GM12878 (cell line): ENCODE measurements around the gene MUC5AC. TPM values are rescaled to one million over a fixed set of nuclear protein-coding genes. Genes with fewer than 3 reads are reported as not detected.

ENCODE experiments used
- ATAC-seq: fragments of 200-7000 bp; cut with Tn5 transposase; 3 replicates; pipeline ENCODE4 v1.9.1; 2020; ENCODE audit warnings: mild to moderate bottlenecking, moderate library complexity
- BruUV-seq: library from RNA; stranded (reverse); fragments of 400-500 nt; replicated peaks from 2 replicates; lab custom pipeline; 2021; lab: Mats Ljungman, UMichigan
- CTCF ChIA-PET: fragments of 300-600 bp; sonication (Branson Sonifier 250); formaldehyde crosslinking; extraction: SDS; loops from one replicate; lab custom pipeline; 2021; ENCODE audit warnings: inconsistent platforms; lab: Yijun Ruan, JAX
- POLR2A ChIA-PET: fragments of 350-600 bp; formaldehyde crosslinking; extraction: SDS; loops from one replicate; lab custom pipeline; 2021; ENCODE audit warnings: inconsistent platforms; lab: Charles Lee
- RAD21 ChIA-PET: fragments of 300-600 bp; sonication (Branson Sonifier 250); formaldehyde crosslinking; loops from one replicate; lab custom pipeline; 2023; ENCODE audit warnings: antibody characterized with exemption; ENCODE audit not compliant: unreplicated experiment; lab: Charles Lee
- SMC1A ChIA-PET: fragments of 300-600 bp; sonication (Branson Sonifier 250); formaldehyde crosslinking; loops from one replicate; lab custom pipeline; 2023; ENCODE audit not compliant: unreplicated experiment, uncharacterized antibody; lab: Charles Lee
- DNase-seq: peaks from one replicate; pipeline ENCODE4 v3.0.0-alpha.2; 2011; ENCODE audit warnings: low read depth, low spot score
- FAIRE-seq: peaks from 3 replicates; lab custom pipeline; 2011; peaks lifted over from hg19 to GRCh38; lab: Jason Lieb, UNC
- H2AFZ ChIP-seq: 2 replicates; pipeline ENCODE4 v1.6.0; 2011; ENCODE audit warnings: low read depth, low read length, control low read depth; ENCODE audit not compliant: control insufficient read depth
- H3K27ac ChIP-seq: 2 replicates; pipeline ENCODE4 v1.5.1; 2011; ENCODE audit warnings: control low read depth; ENCODE audit not compliant: control insufficient read depth, insufficient read depth
- H3K27me3 ChIP-seq, 2 experiments: replicated peaks in 1 of 2; 2 replicates each; pipeline versions ENCODE4 v1.6.0 to v1.6.1; 2011; ENCODE audit warnings: low read length in 1 of 2; ENCODE audit not compliant: control insufficient read depth in 2 of 2, insufficient read depth in 2 of 2
- H3K36me3 ChIP-seq, 2 experiments: 2 replicates each; pipeline ENCODE4 v1.5.1; 2011; ENCODE audit warnings: low read length in 1 of 2; ENCODE audit not compliant: control insufficient read depth in 2 of 2, insufficient read depth in 2 of 2
- H3K4me1 ChIP-seq: 2 replicates; pipeline ENCODE4 v1.6.1; 2011; ENCODE audit warnings: mild to moderate bottlenecking, low read length, moderate library complexity, mixed read lengths; ENCODE audit not compliant: control insufficient read depth, insufficient read depth
- H3K4me2 ChIP-seq: 2 replicates; pipeline ENCODE4 v1.6.0; 2011; ENCODE audit warnings: control low read depth; ENCODE audit not compliant: control insufficient read depth, insufficient read depth
- H3K4me3 ChIP-seq: fragments of 200-600 bp; sonication (generic); 2 replicates; pipeline ENCODE4 v1.5.1; 2016
- H3K79me2 ChIP-seq: 2 replicates; pipeline ENCODE4 v1.6.0; 2011; ENCODE audit warnings: low read length; ENCODE audit not compliant: control insufficient read depth, insufficient read depth
- H3K9ac ChIP-seq: 2 replicates; pipeline ENCODE4 v1.8.0; 2011; ENCODE audit warnings: low read length, control low read depth, mixed read lengths; ENCODE audit not compliant: control insufficient read depth, insufficient read depth
- H3K9me3 ChIP-seq: replicated peaks from 3 replicates; pipeline ENCODE4 v1.5.1; 2011; ENCODE audit warnings: mild to moderate bottlenecking, low read length; ENCODE audit not compliant: control insufficient read depth, insufficient read depth
- H4K20me1 ChIP-seq: 2 replicates; pipeline ENCODE4 v1.6.0; 2011; ENCODE audit not compliant: control insufficient read depth, insufficient read depth
- ASH2L ChIP-seq: fragments of 300-600, 200-600 bp; sonication (generic); IDR thresholded peaks from 2 replicates; pipeline ENCODE4 v1.6.1; 2017; ENCODE audit warnings: low read depth, mild to moderate bottlenecking, borderline replicate concordance
- BACH1 ChIP-seq: fragments of 450-650 bp; IDR thresholded peaks from 2 replicates; pipeline ENCODE4 v1.6.1; 2017; ENCODE audit warnings: mild to moderate bottlenecking, borderline replicate concordance
- CBX3 ChIP-seq: fragments of 200-600 bp; sonication (generic); IDR thresholded peaks from 2 replicates; pipeline ENCODE4 v1.6.1; 2016; ENCODE audit warnings: low read depth, borderline replicate concordance
- FOXK2 ChIP-seq: fragments of 450-650 bp; IDR thresholded peaks from 2 replicates; pipeline ENCODE4 v1.6.1; 2017; ENCODE audit warnings: mild to moderate bottlenecking, moderate library complexity
- MTA2 ChIP-seq: fragments of 450-650 bp; IDR thresholded peaks from 2 replicates; pipeline ENCODE4 v1.6.1; 2016; ENCODE audit warnings: low read depth, mild to moderate bottlenecking, moderate library complexity
- NR2C1 ChIP-seq: fragments of 450-650 bp; IDR thresholded peaks from 2 replicates; pipeline ENCODE4 v1.6.1; 2017; ENCODE audit warnings: antibody characterized with exemption, mild to moderate bottlenecking, moderate library complexity
- NRF1 ChIP-seq: conservative IDR thresholded peaks from 2 replicates; pipeline ENCODE4 v1.6.1; 2011; ENCODE audit warnings: mild to moderate bottlenecking, low read depth, low read length, improper control_type of control experiment
- PAX8 ChIP-seq: fragments of 450-650 bp; IDR thresholded peaks from 2 replicates; pipeline ENCODE4 v1.6.1; 2017; ENCODE audit warnings: mild to moderate bottlenecking, moderate library complexity
- POLR2AphosphoS5 ChIP-seq: IDR thresholded peaks from 2 replicates; pipeline ENCODE4 v1.6.1; 2011; ENCODE audit warnings: mild to moderate bottlenecking, low read length, inconsistent platforms
- RBBP5 ChIP-seq: fragments of 200-600 bp; sonication (generic); conservative IDR thresholded peaks from 2 replicates; pipeline ENCODE4 v1.6.1; 2016
- RFX5 ChIP-seq: IDR thresholded peaks from 2 replicates; pipeline ENCODE4 v1.6.1; 2011; ENCODE audit warnings: low read depth, low read length, improper control_type of control experiment
- SMC3 ChIP-seq: IDR thresholded peaks from 2 replicates; pipeline ENCODE4 v1.6.1; 2011; ENCODE audit warnings: low read length, improper control_type of control experiment, borderline replicate concordance
- SP1 ChIP-seq: IDR thresholded peaks from one replicate; pipeline ENCODE4 v1.6.1; 2011; ENCODE audit warnings: low read depth, low read length
- SUPT20H ChIP-seq: IDR thresholded peaks from 2 replicates; pipeline ENCODE4 v1.6.1; 2011; ENCODE audit warnings: low read depth, mild to moderate bottlenecking, low read length, moderate library complexity, borderline replicate concordance; ENCODE audit not compliant: control insufficient read depth
- ZSCAN29 ChIP-seq: fragments of 450-650 bp; IDR thresholded peaks from 2 replicates; pipeline ENCODE4 v1.6.1; 2017; ENCODE audit warnings: mild to moderate bottlenecking, moderate library complexity
- WGBS: methylation state at CpG from one replicate; pipeline ENCODE4 v1.1.6; 2016; ENCODE audit warnings: low lambda C conversion rate; ENCODE audit not compliant: insufficient replicate concordance, insufficient coverage; ENCODE audit errors: missing lambda C conversion rate; 5-methylcytosine and 5-hydroxymethylcytosine counted together
- in situ Hi-C: fragments of 300-500 bp; cut with MboI; formaldehyde crosslinking; loops from 9 replicates; pipeline ENCODE4 v1.14.3; 2018; ENCODE audit warnings: mixed read lengths
- intact Hi-C: fragments of 100-400 bp; cut with micrococcal nuclease; formaldehyde crosslinking; loops from one replicate; pipeline ENCODE4 v1.14.2; 2022; ENCODE audit not compliant: unreplicated experiment
- polyA plus RNA-seq, 11 experiments: library from polyadenylated mRNA; depleted of rRNA in 4 of 11; unstranded in 6 of 11; stranded (reverse) in 5 of 11; fragments of >200 nt; fragmentation: Nextera tagmentation in 4 of 11; fragmentation: Illumina TruSeq in 1 of 11; extraction: Ambion mirVana in 4 of 11; extraction: Trizol in 1 of 11; gene quantifications; 1 replicate in 1 of 11; 2 replicates in 10 of 11; pipeline versions ENCODE4 v1.2.1 to v1.2.3, GENCODE V29; 2011 to 2016; ENCODE audit warnings: inconsistent platforms in 2 of 11, missing spikeins in 2 of 11, low read depth in 1 of 11
- total RNA-seq, 4 experiments: library from RNA; depleted of rRNA in 3 of 4; stranded (reverse); fragments of >200 nt in 3 of 4; fragmentation: Illumina TruSeq in 1 of 4; extraction: Trizol in 1 of 4; gene quantifications; 2 replicates each; pipeline versions ENCODE4 v1.2.1 to v1.2.3, GENCODE V29; 2013 to 2021
- TF ChIP-seq, protein P1 (sequence below): IDR thresholded peaks from 2 replicates; pipeline ENCODE4 v1.6.1; 2012; ENCODE audit warnings: low read depth, low read length, improper control_type of control experiment
- TF ChIP-seq, protein P2 (sequence below): fragments of 150-350 bp; IDR thresholded peaks from 2 replicates; pipeline ENCODE4 v1.6.1; 2014; ENCODE audit warnings: mild to moderate bottlenecking, low read depth, low read length

The MUC5AC gene
- total and polyA plus RNA-seq, 10 of the 15 experiments (the other 5 are each of a cell fraction or from before 2014, with no cell fraction given): under 0.01 to 0.01 TPM; not detected in 8

- Histone ChIP-seq H3K27ac (no peak overlapping the region), H3K79me2 (no peaks in the 10 kb centered on the region), H3K9ac (no peak overlapping the region), H4K20me1 (no peaks in the 10 kb centered on the region), H3K27me3 (no peaks in the 10 kb centered on the region), H3K4me1 (no peaks in the 10 kb centered on the region; the same call in 1 of the 2 replicates), H3K36me3 (no peaks in the 10 kb centered on the region), H3K4me2 (no peak overlapping the region), H3K4me3 (no peak overlapping the region), H2AFZ (no peak overlapping the region)
- in situ Hi-C loops (no loop called here), intact Hi-C loops (no loop called here)
- no peak for ATAC-seq
- ChIA-PET RAD21 (no interaction called here), SMC1A (no interaction called here), POLR2A (no interaction called here), CTCF (no interaction called here)
- BruUV-seq: no TSS peak
- no peak for FAIRE-seq
- no peak for DNase-seq
- 46% methylated on average over 15 of the region's 16 CpGs for WGBS
- TF ChIP-seq, protein P1, sequence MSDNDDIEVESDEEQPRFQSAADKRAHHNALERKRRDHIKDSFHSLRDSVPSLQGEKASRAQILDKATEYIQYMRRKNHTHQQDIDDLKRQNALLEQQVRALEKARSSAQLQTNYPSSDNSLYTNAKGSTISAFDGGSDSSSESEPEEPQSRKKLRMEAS: no peak
- TF ChIP-seq SP1 (no peak), FOXK2 (no peak), POLR2AphosphoS5 (no peak), SMC3 (no peak), RBBP5 (no peak), NR2C1 (no peak), SUPT20H (no peak), ZSCAN29 (no peak), PAX8 (no peak), BACH1 (no peak), RFX5 (no peak), NRF1 (no peak), MTA2 (no peak), ASH2L (no peak), CBX3 (no peak)
- TF ChIP-seq, protein P2, sequence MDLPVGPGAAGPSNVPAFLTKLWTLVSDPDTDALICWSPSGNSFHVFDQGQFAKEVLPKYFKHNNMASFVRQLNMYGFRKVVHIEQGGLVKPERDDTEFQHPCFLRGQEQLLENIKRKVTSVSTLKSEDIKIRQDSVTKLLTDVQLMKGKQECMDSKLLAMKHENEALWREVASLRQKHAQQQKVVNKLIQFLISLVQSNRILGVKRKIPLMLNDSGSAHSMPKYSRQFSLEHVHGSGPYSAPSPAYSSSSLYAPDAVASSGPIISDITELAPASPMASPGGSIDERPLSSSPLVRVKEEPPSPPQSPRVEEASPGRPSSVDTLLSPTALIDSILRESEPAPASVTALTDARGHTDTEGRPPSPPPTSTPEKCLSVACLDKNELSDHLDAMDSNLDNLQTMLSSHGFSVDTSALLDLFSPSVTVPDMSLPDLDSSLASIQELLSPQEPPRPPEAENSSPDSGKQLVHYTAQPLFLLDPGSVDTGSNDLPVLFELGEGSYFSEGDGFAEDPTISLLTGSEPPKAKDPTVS: no peak
- TF ChIP-seq, all 136 proteins: peak for 0
- no peaks in the 10 kb centered on the region for H3K9me3 ChIP-seq
Observed at GRCh38 chr11:1149545-1149944, 8.2 kb upstream of the MUC5AC start.
